ENCODE results near the gene PARVG. TPM values are rescaled to one million over a fixed set of nuclear protein-coding genes. Genes with fewer than 3 reads are reported as not detected.

The PARVG gene
- total RNA-seq, 1 experiment from 2014 or later = not detected

GRCh38 chr22:44205516-44206329 is 25.0 kb downstream of the PARVG start:
- no peaks in the 10 kb centered on the region for H3K4me1 ChIP-seq (ENCODE audit: insufficient read depth, low read length)
- H2AFZ ChIP-seq (ENCODE audit: low read length) = no peak overlapping the region
- no peaks in the 10 kb centered on the region for H3K36me3 ChIP-seq (ENCODE audit: low read depth, low read length)
- TF ChIP-seq EZH2phosphoT487 (IDR thresholded peaks at IDR 0.05; ENCODE audit: borderline replicate concordance, low read length) = no peak
- POLR2A ChIA-PET (ENCODE audit: unreplicated experiment) = no interaction called here
- no peak overlapping the region for H3K9ac ChIP-seq (ENCODE audit: low read length)
- H3K4me2 ChIP-seq (ENCODE audit: low read length) = no peak overlapping the region
- no peaks in the 10 kb centered on the region for H3K9me3 ChIP-seq (ENCODE audit: low read length)
- H3K4me3 ChIP-seq (ENCODE audit: low read length) = no peak overlapping the region
- H3F3A ChIP-seq (ENCODE audit: low read length, unreplicated experiment) = no peaks in the 10 kb centered on the region
- no TSS peak for BruUV-seq (replicated peaks)
- DNase-seq = no peak
- no peak overlapping the region for H3K27ac ChIP-seq (ENCODE audit: low read length)
- peaks cover 19% of the 10 kb centered on the region for H3K27me3 ChIP-seq (ENCODE audit: low read length)
- H3K9me2 ChIP-seq (replicated peaks; ENCODE audit: low read length) = no peaks in the 10 kb centered on the region
- intact Hi-C loops (cut with micrococcal nuclease) = no loop called here
- H4K20me1 ChIP-seq (ENCODE audit: low read length) = no peaks in the 10 kb centered on the region
- no peaks in the 10 kb centered on the region for H3K79me2 ChIP-seq (ENCODE audit: low read length)
- ATAC-seq = no peak
- CTCF ChIA-PET = no interaction called here

GRCh38 chr22:44206330-44206645 is 25.6 kb downstream of the PARVG start:
- H3K36me3 ChIP-seq (ENCODE audit: low read depth, low read length) = no peaks in the 10 kb centered on the region
- no peaks in the 10 kb centered on the region for H3K4me1 ChIP-seq (ENCODE audit: insufficient read depth, low read length)
- H3K27me3 ChIP-seq (ENCODE audit: low read length) = peaks cover 19% of the 10 kb centered on the region
- ATAC-seq (no peak), DNase-seq (no peak)
- ChIA-PET CTCF (no interaction called here), POLR2A (ENCODE audit: unreplicated experiment) (no interaction called here)
- H3K9me3 ChIP-seq (ENCODE audit: low read length) = no peaks in the 10 kb centered on the region
- H3K9ac ChIP-seq (ENCODE audit: low read length) = no peak overlapping the region
- no peaks in the 10 kb centered on the region for H3F3A ChIP-seq (ENCODE audit: low read length, unreplicated experiment)
- H3K27ac ChIP-seq (ENCODE audit: low read length) = no peak overlapping the region
- no TSS peak for BruUV-seq (replicated peaks)
- H3K79me2 ChIP-seq (ENCODE audit: low read length) = no peaks in the 10 kb centered on the region
- no peak overlapping the region for H2AFZ ChIP-seq (ENCODE audit: low read length)
- no peak overlapping the region for H3K4me2 ChIP-seq (ENCODE audit: low read length)
- no peaks in the 10 kb centered on the region for H4K20me1 ChIP-seq (ENCODE audit: low read length)
- H3K9me2 ChIP-seq (replicated peaks; ENCODE audit: low read length) = no peaks in the 10 kb centered on the region
- intact Hi-C loops (cut with micrococcal nuclease) = no loop called here
- TF ChIP-seq EZH2 (IDR thresholded peaks at IDR 0.05; ENCODE audit: low read length, unreplicated experiment) (no peak), CTCF (conservative IDR thresholded peaks at IDR 0.05; ENCODE audit: low read depth, low read length) (no peak), EZH2phosphoT487 (IDR thresholded peaks at IDR 0.05; ENCODE audit: borderline replicate concordance, low read length) (no peak)
- no peak overlapping the region for H3K4me3 ChIP-seq (ENCODE audit: low read length)

GRCh38 chr22:44206696-44207095 is 26.0 kb downstream of the PARVG start:
- ATAC-seq = no peak
- intact Hi-C loops (cut with micrococcal nuclease) = no loop called here
- Histone ChIP-seq H3K4me1 (ENCODE audit: insufficient read depth, low read length) (no peaks in the 10 kb centered on the region), H3K4me2 (ENCODE audit: low read length) (no peak overlapping the region), H3K79me2 (ENCODE audit: low read length) (no peaks in the 10 kb centered on the region), H3K9me3 (ENCODE audit: low read length) (no peaks in the 10 kb centered on the region), H3F3A (ENCODE audit: low read length, unreplicated experiment) (no peaks in the 10 kb centered on the region), H3K4me3 (ENCODE audit: low read length) (no peak overlapping the region), H3K27ac (ENCODE audit: low read length) (no peak overlapping the region), H3K27me3 (ENCODE audit: low read length) (peaks cover 19% of the 10 kb centered on the region), H3K36me3 (ENCODE audit: low read depth, low read length) (no peaks in the 10 kb centered on the region), H4K20me1 (ENCODE audit: low read length) (no peaks in the 10 kb centered on the region), H2AFZ (ENCODE audit: low read length) (no peak overlapping the region), H3K9ac (ENCODE audit: low read length) (no peak overlapping the region), H3K9me2 (replicated peaks; ENCODE audit: low read length) (no peaks in the 10 kb centered on the region)
- TF ChIP-seq EZH2 (IDR thresholded peaks at IDR 0.05; ENCODE audit: low read length, unreplicated experiment) (no peak), EZH2phosphoT487 (IDR thresholded peaks at IDR 0.05; ENCODE audit: borderline replicate concordance, low read length) (no peak), CTCF (conservative IDR thresholded peaks at IDR 0.05; ENCODE audit: low read depth, low read length) (no peak)
- ChIA-PET POLR2A (ENCODE audit: unreplicated experiment) (no interaction called here), CTCF (no interaction called here)
- no TSS peak for BruUV-seq (replicated peaks)
- DNase-seq = no peak
